ENCODE measurements around the gene ZP2.

- TF ChIP-seq CTCF (IDR thresholded peaks at IDR 0.05) = no peak
- no peak for TF ChIP-seq POLR2A (IDR thresholded peaks at IDR 0.05)
- no peak for TF ChIP-seq EP300 (IDR thresholded peaks at IDR 0.05; ENCODE audit: low read depth)
These were observed 25.5 kb upstream of the ZP2 start for GRCh38 chr16:21236831-21237230.

Measured in transverse colon (tissue), 3 donors.